Activated CD4-positive, alpha-beta T cell treated with anti-CD3 and anti-CD28 coated beads, Interleukin-2, amount 10 ng/mL, durations not matched to agents 7 days and 5 days (primary cell): Measurements from ENCODE around the gene ODAD4. TPM values are rescaled to one million over a fixed set of nuclear protein-coding genes. Genes with fewer than 3 reads are reported as not detected.

Source experiments
- CTCF ChIA-PET: fragments of 350-600 bp; sonication (Branson Sonifier 250); formaldehyde crosslinking; loops from one replicate; lab custom pipeline; 2021; ENCODE audit warnings: antibody characterized with exemption; lab: Charles Lee
- POLR2A ChIA-PET: fragments of 350-600 bp; sonication (Branson Sonifier 250); formaldehyde crosslinking; loops from one replicate; lab custom pipeline; 2021; ENCODE audit warnings: antibody characterized with exemption; lab: Charles Lee
- DNase-seq: peaks from one replicate; pipeline ENCODE4 v3.0.0-alpha.2; 2020
- H3K27ac Mint-ChIP-seq: one replicate; pipeline ENCODE4 v1.8.0; 2021; ENCODE audit warnings: mild to moderate bottlenecking, moderate library complexity, mixed read lengths
- H3K27me3 Mint-ChIP-seq: one replicate; pipeline ENCODE4 v1.8.0; 2021; ENCODE audit warnings: mixed read lengths
- H3K36me3 Mint-ChIP-seq: one replicate; pipeline ENCODE4 v1.8.0; 2021; ENCODE audit warnings: low read depth, mixed read lengths
- H3K4me1 Mint-ChIP-seq: one replicate; pipeline ENCODE4 v1.8.0; 2021; ENCODE audit warnings: mixed read lengths
- H3K4me3 Mint-ChIP-seq: one replicate; pipeline ENCODE4 v1.8.0; 2021; ENCODE audit warnings: mild to moderate bottlenecking, moderate library complexity, mixed read lengths
- H3K9me3 Mint-ChIP-seq: one replicate; pipeline ENCODE4 v1.8.0; 2021; ENCODE audit warnings: mixed read lengths
- total RNA-seq, 2 experiments: library from RNA; stranded (reverse); gene quantifications; one replicate each; pipeline ENCODE4 v1.2.3, GENCODE V29; 2021

The ODAD4 gene
- total RNA-seq, 2 experiments from 2014 or later, result 0.40 to 0.42 TPM

DNA sequence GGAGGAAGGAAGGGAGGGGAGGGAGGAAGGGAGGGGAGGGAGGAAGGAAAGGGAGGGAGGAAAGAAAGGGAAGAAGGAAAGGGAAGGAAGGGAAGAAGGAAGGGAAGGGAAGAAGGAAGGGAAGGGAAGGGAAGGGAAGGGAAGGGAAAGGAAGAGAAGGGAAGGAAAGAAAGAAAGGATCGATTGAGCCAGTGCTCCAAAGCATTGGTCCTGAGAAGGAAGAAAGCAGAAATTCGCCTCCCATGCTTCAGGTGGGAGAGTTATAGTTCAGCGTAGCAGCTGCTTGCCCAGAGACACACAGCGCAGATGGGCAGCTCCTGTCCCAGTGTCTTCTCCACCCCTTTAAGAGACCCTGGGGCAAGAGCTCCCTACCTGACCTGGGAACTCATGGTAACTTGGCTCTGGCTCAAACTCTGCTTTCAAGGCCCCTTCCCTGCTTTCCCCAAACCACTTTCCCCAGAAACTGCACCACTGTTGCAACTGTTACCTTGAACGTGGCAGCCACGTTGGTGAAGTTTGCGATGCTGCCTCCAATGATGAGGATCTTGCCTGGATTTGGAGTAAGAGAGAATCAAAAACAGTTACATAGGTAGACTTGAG lies 26.1 kb upstream of the ODAD4 start:
- Mint-ChIP-seq H3K4me3 (no peak overlapping the region), H3K27me3 (no peaks in the 10 kb centered on the region), H3K9me3 (no peaks in the 10 kb centered on the region), H3K36me3 (peaks cover 46% of the 10 kb centered on the region), H3K4me1 (no peaks in the 10 kb centered on the region), H3K27ac (no peak overlapping the region)
- ChIA-PET POLR2A (no interaction called here), CTCF (no interaction called here)
- no peak for DNase-seq

DNA sequence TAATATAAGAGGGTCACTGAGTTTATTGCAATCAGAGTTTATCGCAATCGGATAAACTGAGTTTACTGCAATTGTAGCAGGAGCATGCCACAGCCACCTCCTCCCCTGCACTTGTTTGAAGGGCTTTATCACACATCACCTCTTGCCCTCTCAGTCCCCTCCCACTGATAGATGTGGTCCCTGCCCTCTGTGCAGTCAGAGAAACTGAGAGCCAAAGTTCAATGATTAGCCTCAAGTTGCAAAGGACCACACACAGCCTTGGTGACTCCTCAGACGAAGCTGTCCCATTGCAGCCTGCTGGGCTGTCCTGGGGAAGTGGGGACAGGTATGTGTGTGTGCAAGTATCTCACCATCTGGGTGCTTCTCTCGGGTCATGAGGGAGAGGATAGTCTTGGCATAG lies 25.2 kb upstream of the ODAD4 start:
- Mint-ChIP-seq H3K4me3 (no peak overlapping the region), H3K36me3 (peaks cover 47% of the 10 kb centered on the region), H3K4me1 (no peaks in the 10 kb centered on the region), H3K9me3 (no peaks in the 10 kb centered on the region), H3K27me3 (no peaks in the 10 kb centered on the region), H3K27ac (peak overlapping the region; percentile 31)
- ChIA-PET POLR2A (no interaction called here), CTCF (no interaction called here)
- no peak for DNase-seq

DNA sequence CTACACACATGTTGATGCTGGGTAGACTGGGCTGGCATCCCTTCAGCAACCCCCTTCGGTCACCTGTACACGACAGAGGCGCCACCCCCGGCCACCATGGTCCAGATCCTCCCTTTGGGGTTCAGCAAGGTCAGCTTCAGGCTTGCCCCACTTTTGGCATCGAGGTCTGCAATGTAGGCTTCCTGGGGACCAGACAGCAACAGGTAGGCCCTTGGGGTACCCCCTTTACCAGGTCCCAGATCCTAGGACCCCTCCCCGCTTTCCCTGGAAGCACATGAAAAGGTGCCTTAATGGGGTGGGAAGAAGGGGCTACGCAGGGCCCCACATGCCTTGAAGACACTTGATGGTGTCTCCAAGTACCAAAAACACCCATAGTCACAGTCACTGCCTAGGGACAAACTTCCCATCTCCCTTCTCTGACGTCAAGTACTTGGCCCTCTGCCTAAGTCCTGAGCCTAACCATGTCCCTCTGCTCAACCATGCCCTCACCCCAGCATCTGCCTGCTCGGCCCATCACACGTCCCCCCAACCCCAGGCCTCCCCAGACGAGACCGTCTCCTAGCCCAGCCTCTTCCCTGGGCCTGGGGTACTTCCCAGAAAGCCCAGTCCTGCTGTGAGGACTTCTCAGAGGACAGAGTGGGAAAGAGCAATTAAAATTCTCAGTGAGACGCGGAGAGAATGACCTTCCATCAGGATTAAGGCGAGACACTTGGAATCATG lies 23.8 kb upstream of the ODAD4 start:
- H3K27ac Mint-ChIP-seq, result no peak overlapping the region
- POLR2A ChIA-PET, result interaction anchor here (0.6 kb wide), 1 partner anchor 155 kb away, joined by 3 read pairs; no protein-coding TSS in a partner anchor
- H3K4me3 Mint-ChIP-seq, result no peak overlapping the region
- peaks cover 42% of the 10 kb centered on the region for H3K36me3 Mint-ChIP-seq
- H3K27me3 Mint-ChIP-seq, result no peaks in the 10 kb centered on the region
- DNase-seq, result no peak
- no peaks in the 10 kb centered on the region for H3K4me1 Mint-ChIP-seq
- CTCF ChIA-PET, result interaction anchor here (0.6 kb wide), 1 partner anchor 42 kb away, joined by 3 read pairs; no protein-coding TSS in a partner anchor
- no peaks in the 10 kb centered on the region for H3K9me3 Mint-ChIP-seq

DNA sequence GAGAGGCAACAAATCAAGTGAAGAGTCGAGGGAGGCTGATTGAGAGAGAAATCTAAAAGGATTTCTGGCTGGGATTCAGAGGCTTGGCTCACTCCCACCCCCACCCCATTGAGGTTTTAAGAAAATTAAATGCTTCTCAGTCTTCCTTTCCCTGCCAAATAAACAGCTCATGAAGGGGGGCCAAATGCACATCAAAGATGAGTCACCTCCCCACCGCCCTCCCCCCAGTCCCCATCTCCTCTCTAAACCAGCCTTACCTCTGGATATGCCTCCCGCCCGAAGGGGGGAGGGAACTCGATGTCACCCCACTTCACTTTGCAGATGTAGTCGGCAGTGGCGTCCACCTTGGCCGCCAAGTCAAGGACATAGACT lies 23.2 kb upstream of the ODAD4 start:
- no peaks in the 10 kb centered on the region for H3K9me3 Mint-ChIP-seq
- CTCF ChIA-PET, result interaction anchor here (0.6 kb wide), 1 partner anchor 43 kb away, joined by 3 read pairs; no protein-coding TSS in a partner anchor
- H3K27me3 Mint-ChIP-seq, result no peaks in the 10 kb centered on the region
- POLR2A ChIA-PET, result interaction anchor here (0.6 kb wide), 1 partner anchor 154 kb away, joined by 3 read pairs; no protein-coding TSS in a partner anchor
- no peak overlapping the region for H3K27ac Mint-ChIP-seq
- H3K36me3 Mint-ChIP-seq, result peaks cover 37% of the 10 kb centered on the region
- no peak for DNase-seq
- H3K4me1 Mint-ChIP-seq, result no peaks in the 10 kb centered on the region
- no peak overlapping the region for H3K4me3 Mint-ChIP-seq

DNA sequence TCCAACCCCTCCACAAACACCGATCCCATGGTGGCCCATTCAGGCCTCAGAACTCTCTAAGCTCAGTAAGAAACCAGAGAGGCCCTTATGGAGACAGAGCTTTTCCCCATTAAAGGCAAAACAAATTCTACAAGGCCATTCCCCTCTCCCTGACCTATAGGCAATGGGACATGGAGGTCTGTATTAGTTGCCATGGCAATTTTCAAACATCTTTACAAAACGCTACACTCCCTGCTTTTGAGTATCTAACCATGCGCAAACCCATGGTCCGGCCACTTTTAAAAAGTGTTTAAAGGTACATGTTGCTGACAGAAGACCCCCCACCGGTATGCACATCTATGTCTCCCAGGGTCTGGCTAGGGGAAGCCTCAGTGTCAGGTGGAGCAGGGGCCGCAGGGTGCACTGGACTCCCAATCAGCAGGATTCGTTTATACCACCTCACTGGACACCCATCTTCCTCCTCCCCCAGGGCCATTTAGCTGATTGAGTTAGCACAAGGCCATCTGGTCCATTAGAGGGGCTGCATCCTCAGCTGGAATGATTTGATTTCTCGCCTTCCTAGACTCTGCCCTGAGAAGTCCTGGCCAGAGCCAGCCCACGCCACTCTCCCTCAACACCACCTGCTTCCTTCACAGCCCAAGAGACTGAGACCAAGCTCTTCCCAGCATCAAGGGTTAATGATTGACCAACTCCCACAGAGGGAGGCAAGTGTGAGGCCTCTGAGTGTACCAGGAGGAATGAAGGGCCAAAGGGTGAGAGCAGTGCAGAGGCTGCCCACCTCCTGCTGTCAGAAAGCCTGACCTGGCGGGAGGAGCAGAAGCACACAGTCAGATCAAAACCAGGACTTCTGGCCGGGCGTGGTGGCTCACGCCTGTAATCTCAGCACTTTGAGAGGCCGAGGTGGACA lies 22.5 kb upstream of the ODAD4 start:
- ChIA-PET POLR2A (no interaction called here), CTCF (interaction anchor here (0.8 kb wide), 1 partner anchor 28 kb away, joined by 3 read pairs; no protein-coding TSS in a partner anchor)
- Mint-ChIP-seq H3K36me3 (peaks cover 43% of the 10 kb centered on the region), H3K27ac (no peak overlapping the region), H3K4me3 (no peak overlapping the region), H3K27me3 (no peaks in the 10 kb centered on the region), H3K4me1 (peaks cover 3% of the 10 kb centered on the region), H3K9me3 (no peaks in the 10 kb centered on the region)
- no peak for DNase-seq

DNA sequence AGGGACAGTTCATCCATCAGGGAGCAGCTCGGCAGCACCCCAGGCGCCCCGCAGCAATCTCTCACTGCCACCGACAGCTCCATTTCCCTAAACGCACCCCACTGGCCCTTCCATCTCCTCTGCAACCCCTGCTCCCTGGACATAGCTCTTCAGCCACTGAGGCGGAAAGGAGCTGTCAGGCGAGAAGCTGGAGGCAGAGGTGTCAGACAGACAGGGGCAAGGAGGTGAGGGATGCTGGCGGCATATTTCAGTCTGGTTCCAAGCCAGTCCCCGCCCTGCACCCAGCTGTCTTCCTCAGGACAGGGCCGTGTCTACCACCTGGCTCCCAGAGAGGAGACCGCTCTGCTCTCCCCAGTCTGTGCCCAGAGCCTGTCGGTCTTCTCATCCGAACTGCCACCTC lies 21.3 kb upstream of the ODAD4 start:
- ChIA-PET CTCF (interaction anchor here (0.5 to 1.7 kb wide), 4 partner anchors 9 to 39 kb away, joined by 3 to 8 read pairs (median 3); partner anchors contain the start of gene ACLY), POLR2A (no interaction called here)
- peaks cover 6% of the 10 kb centered on the region for H3K4me1 Mint-ChIP-seq
- no peak overlapping the region for H3K4me3 Mint-ChIP-seq
- H3K27ac Mint-ChIP-seq, result no peak overlapping the region
- DNase-seq, result no peak
- H3K36me3 Mint-ChIP-seq, result peaks cover 47% of the 10 kb centered on the region
- H3K9me3 Mint-ChIP-seq, result no peaks in the 10 kb centered on the region
- no peaks in the 10 kb centered on the region for H3K27me3 Mint-ChIP-seq

DNA sequence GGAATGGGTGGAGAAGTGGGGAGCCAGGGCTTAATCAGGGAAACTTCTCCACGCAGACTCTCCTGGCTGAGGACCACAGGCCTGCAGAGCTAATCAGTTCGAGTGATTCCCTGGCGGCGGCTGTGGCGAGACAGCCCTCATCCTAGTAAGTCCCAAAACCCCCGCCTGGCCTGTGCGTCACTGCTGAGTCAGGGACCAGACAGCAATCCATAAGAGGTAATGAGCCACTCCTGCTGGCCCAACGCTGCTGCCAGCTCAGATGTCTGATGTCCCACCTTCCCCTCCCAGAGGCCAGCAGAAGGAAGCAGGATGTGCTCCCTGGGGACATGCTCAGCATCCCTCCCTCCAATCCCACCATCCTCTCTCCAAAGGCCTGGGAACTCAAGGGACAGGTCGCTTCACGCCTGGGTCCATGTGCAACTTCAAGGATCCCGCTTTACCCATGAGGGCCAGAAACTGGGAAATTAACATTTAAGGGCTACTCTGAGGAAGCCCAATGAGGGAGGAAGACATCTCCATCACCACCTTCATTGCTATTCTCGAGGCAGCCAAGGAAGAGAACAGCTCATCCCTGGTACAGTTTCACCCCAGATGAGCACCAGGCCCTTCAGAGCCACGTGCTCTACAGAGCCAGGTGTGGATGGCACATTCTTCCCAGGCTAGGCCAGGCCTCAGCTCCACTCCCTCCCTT lies 19.6 kb upstream of the ODAD4 start:
- CTCF ChIA-PET, result interaction anchor here (1.1 to 1.7 kb wide), 3 partner anchors 20 to 376 kb away, joined by 3 read pairs; partner anchors contain the start of gene ODAD4
- Mint-ChIP-seq H3K4me3 (no peak overlapping the region), H3K36me3 (peaks cover 37% of the 10 kb centered on the region)

DNA sequence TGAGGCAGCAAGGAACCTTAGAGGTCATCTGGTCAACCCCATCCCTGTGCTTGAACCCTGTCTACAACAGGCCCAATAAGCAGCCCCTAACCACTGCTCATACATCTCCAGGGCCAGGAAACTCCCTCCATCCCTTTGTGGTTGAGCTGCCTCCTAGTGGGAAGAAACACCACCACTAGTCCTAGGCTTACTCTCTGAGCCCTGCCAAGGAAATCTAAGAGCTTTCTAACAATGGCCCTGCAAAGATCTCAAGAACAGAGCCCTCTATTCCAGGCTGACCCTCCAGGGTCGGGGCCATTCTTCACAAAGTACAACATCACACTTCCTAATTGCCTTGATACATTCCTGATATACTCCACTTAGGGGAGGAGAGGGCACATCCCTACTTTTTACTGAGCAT lies 17.5 kb upstream of the ODAD4 start:
- Mint-ChIP-seq H3K9me3 (no peaks in the 10 kb centered on the region), H3K4me1 (peaks cover 33% of the 10 kb centered on the region), H3K27ac (no peak overlapping the region), H3K36me3 (peaks cover 28% of the 10 kb centered on the region), H3K4me3 (no peak overlapping the region), H3K27me3 (no peaks in the 10 kb centered on the region)
- POLR2A ChIA-PET, result no interaction called here
- DNase-seq, result no peak
- CTCF ChIA-PET, result interaction anchor here (0.5 to 1.9 kb wide), 3 partner anchors 14 to 17 kb away, joined by 3 to 4 read pairs (median 3); no protein-coding TSS in a partner anchor

More for the DNA sequence above, 19.6 kb upstream of the ODAD4 start:
- H3K27ac Mint-ChIP-seq, result no peak overlapping the region
- no peak for DNase-seq
- H3K9me3 Mint-ChIP-seq, result no peaks in the 10 kb centered on the region
- H3K27me3 Mint-ChIP-seq, result no peaks in the 10 kb centered on the region
- peaks cover 21% of the 10 kb centered on the region for H3K4me1 Mint-ChIP-seq
- POLR2A ChIA-PET, result no interaction called here

DNA sequence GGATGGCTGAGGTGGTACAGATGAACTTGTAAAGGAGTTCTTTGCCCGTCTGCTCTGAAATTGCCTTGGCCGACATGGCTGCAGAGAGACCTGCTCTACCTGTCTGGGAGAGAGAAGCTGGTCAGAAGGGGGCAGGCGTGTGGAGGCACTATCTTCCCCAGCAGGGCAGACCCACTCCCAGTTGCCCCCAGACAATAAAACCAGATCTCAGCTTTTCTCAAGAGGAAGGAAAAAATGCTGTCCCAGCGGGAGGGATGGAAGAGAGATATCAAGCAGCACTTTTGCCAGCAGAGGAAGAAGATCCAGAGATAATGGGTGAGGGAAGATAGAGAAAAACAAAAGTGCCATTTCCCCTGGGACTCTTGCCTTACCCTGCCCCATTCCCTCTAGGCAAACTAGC lies 16.6 kb upstream of the ODAD4 start:
- CTCF ChIA-PET, result interaction anchor here (0.8 to 1.9 kb wide), 2 partner anchors 18 to 32 kb away, joined by 3 to 4 read pairs; no protein-coding TSS in a partner anchor
- POLR2A ChIA-PET, result no interaction called here

DNA sequence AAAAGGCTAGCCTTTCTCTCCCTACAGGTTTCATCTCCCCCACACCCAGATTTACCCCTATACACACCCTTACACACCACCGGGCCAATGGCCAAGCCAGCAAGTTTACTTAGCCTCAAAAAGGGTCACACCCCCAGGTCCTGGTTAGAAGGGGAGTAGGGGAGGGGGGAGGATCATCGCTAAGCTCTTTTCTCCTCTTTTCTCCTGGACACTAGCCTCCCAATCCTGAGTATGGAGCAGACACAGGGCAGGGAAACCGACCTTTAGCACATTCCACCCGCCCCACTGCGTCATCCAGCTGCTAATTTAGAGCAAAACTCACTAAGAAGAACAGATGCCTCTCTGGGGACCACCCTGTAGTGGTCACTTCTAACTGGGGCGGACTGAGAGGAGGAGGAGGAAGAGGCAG lies 16.1 kb upstream of the ODAD4 start:
- Mint-ChIP-seq H3K4me3 (no peak overlapping the region), H3K9me3 (no peaks in the 10 kb centered on the region), H3K27me3 (no peaks in the 10 kb centered on the region), H3K27ac (no peak overlapping the region), H3K4me1 (peaks cover 34% of the 10 kb centered on the region), H3K36me3 (peaks cover 25% of the 10 kb centered on the region)
- ChIA-PET POLR2A (no interaction called here), CTCF (interaction anchor here (1.9 kb wide), 1 partner anchor 18 kb away, joined by 4 read pairs; no protein-coding TSS in a partner anchor)
- DNase-seq, result no peak

More for the DNA sequence above, 16.6 kb upstream of the ODAD4 start:
- DNase-seq, result no peak
- no peak overlapping the region for H3K4me3 Mint-ChIP-seq
- no peaks in the 10 kb centered on the region for H3K27me3 Mint-ChIP-seq
- peaks cover 33% of the 10 kb centered on the region for H3K4me1 Mint-ChIP-seq
- no peak overlapping the region for H3K27ac Mint-ChIP-seq
- peaks cover 25% of the 10 kb centered on the region for H3K36me3 Mint-ChIP-seq
- H3K9me3 Mint-ChIP-seq, result no peaks in the 10 kb centered on the region

DNA sequence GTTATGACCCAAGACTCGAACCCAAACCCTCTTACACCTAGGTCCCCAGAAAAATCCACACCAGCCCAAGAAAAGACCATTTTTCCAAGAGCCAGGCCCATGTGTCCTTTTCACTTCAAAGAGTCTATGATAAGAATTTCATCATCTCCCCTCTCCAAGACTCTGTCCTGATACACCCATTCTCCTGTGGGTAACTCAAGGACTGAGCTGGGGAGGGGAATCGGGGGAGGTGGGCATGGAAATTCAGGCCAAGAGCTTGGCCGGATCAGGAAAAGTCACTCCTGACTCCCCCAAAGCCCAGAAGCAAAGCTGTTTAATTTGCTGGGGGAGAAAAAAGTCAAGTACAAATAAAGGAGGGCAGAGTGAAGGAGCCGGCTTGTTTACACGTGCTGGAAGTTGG lies 15.4 kb upstream of the ODAD4 start:
- H3K4me1 Mint-ChIP-seq, result peaks cover 40% of the 10 kb centered on the region
- H3K4me3 Mint-ChIP-seq, result no peak overlapping the region
- peak overlapping the region; percentile 58 for H3K27ac Mint-ChIP-seq

DNA sequence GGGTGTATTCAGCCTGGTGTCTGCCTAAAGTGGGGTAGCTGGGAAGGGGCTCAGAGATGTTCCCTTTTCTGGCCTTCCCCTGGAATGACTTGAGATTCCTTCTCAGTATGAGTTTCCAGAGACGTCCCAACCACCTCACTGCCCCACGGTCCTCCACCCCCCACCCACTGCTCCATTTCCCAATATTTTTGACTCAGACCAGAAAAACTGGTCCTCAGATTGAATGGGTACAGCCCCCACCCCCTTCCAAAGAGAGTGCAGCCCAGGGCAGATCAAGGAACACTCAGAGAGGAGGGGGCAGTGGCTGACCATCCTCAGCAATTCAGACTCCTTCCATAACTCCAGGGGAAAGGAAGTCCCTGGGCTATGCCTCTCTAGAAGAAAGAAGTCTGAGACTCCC lies 14.9 kb upstream of the ODAD4 start:
- H3K4me1 Mint-ChIP-seq, result peaks cover 42% of the 10 kb centered on the region
- peaks cover 18% of the 10 kb centered on the region for H3K36me3 Mint-ChIP-seq
- CTCF ChIA-PET, result no interaction called here
- POLR2A ChIA-PET, result interaction anchor here (0.6 kb wide), 1 partner anchor 1821 kb away, joined by 3 read pairs; no protein-coding TSS in a partner anchor
- H3K27me3 Mint-ChIP-seq, result no peaks in the 10 kb centered on the region
- H3K9me3 Mint-ChIP-seq, result no peaks in the 10 kb centered on the region
- no peak overlapping the region for H3K4me3 Mint-ChIP-seq
- DNase-seq, result no peak
- no peak overlapping the region for H3K27ac Mint-ChIP-seq

More for the DNA sequence above, 15.4 kb upstream of the ODAD4 start:
- no peak for DNase-seq
- Mint-ChIP-seq H3K27me3 (no peaks in the 10 kb centered on the region), H3K9me3 (no peaks in the 10 kb centered on the region), H3K36me3 (peaks cover 23% of the 10 kb centered on the region)
- ChIA-PET POLR2A (interaction anchor here (0.6 kb wide), 1 partner anchor 1821 kb away, joined by 3 read pairs; no protein-coding TSS in a partner anchor), CTCF (no interaction called here)
